GM10248 (cell line): ENCODE results near the gene ZNF451.

ENCODE experiments used
- CTCF ChIA-PET: fragments of 300-600 bp; sonication (Branson Sonifier 250); formaldehyde crosslinking; extraction: SDS; loops from one replicate; lab custom pipeline; 2021; ENCODE audit warnings: antibody characterized with exemption; lab: Yijun Ruan, JAX
- POLR2A ChIA-PET: fragments of 350-650 bp; sonication (Branson Sonifier 250); formaldehyde crosslinking; extraction: SDS; loops from one replicate; lab custom pipeline; 2020; ENCODE audit warnings: antibody characterized with exemption; lab: Yijun Ruan, JAX
- DNase-seq: peaks from one replicate; pipeline ENCODE4 v3.0.0; 2012; ENCODE audit errors: extremely low spot score
- CTCF ChIP-seq: IDR thresholded peaks from 2 replicates; pipeline ENCODE4 v1.5.1; 2012; ENCODE audit warnings: mild to moderate bottlenecking, low read depth; ENCODE audit errors: extremely low read depth, missing control alignments, control extremely low read depth

ZNF451 gene

DNA sequence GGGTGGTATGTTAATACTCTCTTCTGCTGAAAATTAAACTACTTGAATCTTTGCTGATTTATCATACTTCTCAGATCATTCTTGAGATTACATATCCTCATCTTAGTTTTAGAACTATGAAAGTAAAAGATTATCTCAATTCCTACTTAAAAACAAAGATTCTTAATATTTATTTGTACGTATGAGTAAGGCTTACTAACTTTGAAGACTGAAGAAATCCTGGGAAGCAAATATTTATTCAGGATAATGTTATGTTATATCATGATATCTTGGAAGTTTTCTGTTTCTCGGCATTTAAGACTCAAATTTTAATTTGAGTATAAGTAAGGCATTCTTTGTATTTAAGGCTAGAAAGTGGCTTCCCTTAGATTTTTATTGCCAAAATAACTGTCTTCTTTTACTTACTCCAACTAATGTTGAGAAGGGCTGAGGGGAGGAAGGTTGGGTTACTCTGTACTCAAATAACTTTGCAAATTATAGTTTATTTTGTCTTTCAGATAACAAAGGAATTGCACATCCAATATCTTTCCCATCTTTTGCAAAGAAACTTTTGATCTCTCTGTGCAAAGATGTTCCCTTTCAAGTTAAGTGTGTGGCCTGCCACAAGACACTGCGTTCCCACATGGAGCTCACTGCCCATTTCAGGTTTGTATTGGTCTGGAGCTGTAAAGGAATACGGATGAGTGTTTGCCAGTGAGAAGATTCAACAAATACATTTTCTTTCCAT lies 51.6 kb downstream of the ZNF451 start:
- no peak for TF ChIP-seq CTCF
- DNase-seq, result no peak
- ChIA-PET CTCF (interaction anchor here (1.8 kb wide), 1 partner anchor 13 kb away, joined by 9 read pairs; no protein-coding TSS in a partner anchor), POLR2A (no interaction called here)

DNA sequence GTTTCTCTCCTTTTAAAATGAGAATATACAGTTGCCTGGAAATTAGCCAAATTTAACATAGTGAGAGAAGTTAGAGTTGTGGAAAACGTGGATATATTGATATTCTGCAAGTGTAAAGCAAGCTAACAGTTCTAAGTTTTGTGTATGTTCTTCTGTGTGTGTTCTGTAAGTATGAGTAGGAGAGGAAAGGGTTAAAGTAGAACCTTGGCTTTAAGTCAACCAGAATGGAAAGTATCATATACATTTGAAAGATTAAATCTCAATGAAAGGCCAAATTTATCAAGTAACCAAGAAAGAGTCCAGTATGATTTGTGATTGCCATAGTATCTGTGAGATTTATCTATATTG lies 52.2 kb downstream of the ZNF451 start:
- DNase-seq, result no peak
- TF ChIP-seq CTCF, result no peak
- ChIA-PET CTCF (interaction anchor here (1.8 kb wide), 1 partner anchor 13 kb away, joined by 9 read pairs; no protein-coding TSS in a partner anchor), POLR2A (no interaction called here)

GRCh38 chr6:57143690-57144089 lies 53.7 kb downstream of the ZNF451 start:
- DNase-seq, result no peak
- ChIA-PET POLR2A (no interaction called here), CTCF (no interaction called here)
- no peak for TF ChIP-seq CTCF

GRCh38 chr6:57147401-57147800 lies 57.4 kb downstream of the ZNF451 start:
- ChIA-PET POLR2A (no interaction called here), CTCF (interaction anchor here (0.9 kb wide), 1 partner anchor 9 kb away, joined by 3 read pairs; no protein-coding TSS in a partner anchor)
- DNase-seq, result no peak
- no peak for TF ChIP-seq CTCF

- TF ChIP-seq CTCF, result no peak
- CTCF ChIA-PET, result interaction anchor here (0.9 kb wide), 2 partner anchors 9 to 15 kb away, joined by 3 read pairs; no protein-coding TSS in a partner anchor
- no peak for DNase-seq
- POLR2A ChIA-PET, result no interaction called here
Observed at GRCh38 chr6:57147955-57148858, 58.2 kb downstream of the ZNF451 start.

DNA sequence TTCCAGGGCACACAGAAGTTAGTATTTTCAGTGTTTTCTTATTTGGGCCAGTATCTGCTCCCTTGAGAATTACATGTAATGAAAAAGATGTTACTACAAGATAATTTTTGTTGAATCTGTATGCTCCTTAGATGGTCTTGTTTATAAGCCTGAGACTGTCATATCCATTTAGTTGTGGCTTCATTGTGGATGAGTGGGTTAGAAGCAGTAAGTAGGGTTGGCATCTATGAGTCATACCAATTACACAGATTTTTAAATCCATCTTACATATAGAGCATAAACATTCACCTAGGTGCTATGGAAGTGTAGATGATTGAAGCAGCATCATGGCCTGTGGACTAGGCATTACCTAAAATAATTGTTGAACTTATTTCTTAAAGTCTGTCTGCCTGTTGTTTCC lies 68.7 kb downstream of the ZNF451 start:
- POLR2A ChIA-PET, result interaction anchor here (0.7 kb wide), 1 partner anchor 63 kb away, joined by 4 read pairs; no protein-coding TSS in a partner anchor
- CTCF ChIA-PET, result no interaction called here
- no peak for TF ChIP-seq CTCF
- no peak for DNase-seq
